Left ventricle myocardium superior (tissue), 1 donor: ENCODE data around the gene PAXX. TPM values are rescaled to one million over a fixed set of nuclear protein-coding genes. Genes with fewer than 3 reads are reported as not detected.

Experiments used
- ATAC-seq: fragments of 200-7000 bp; cut with Tn5 transposase; one replicate; pipeline ENCODE4 v1.9.1; 2020; ENCODE audit warnings: mild to moderate bottlenecking, moderate library complexity
- DNase-seq: peaks from one replicate; pipeline ENCODE4 v3.0.0-alpha.2; 2020
- intact Hi-C: fragments of 100-400 bp; cut with micrococcal nuclease; formaldehyde crosslinking; loops from one replicate; pipeline ENCODE4 v1.11.0; 2022
- total RNA-seq: library from RNA; stranded (reverse); fragmentation: NEBNext Ultra II Directional; extraction: Animal tissue kit (Norgen Biotek cat#: 25700); gene quantifications from one replicate; pipeline ENCODE4 v1.2.1, GENCODE V29; 2021
- donor health status: DM: no; HTN: yes; CAD: no; lungs with severe emphysema.

Gene PAXX
- total RNA-seq, 1 donor from 2014 or later, result 23.9 TPM

DNA sequence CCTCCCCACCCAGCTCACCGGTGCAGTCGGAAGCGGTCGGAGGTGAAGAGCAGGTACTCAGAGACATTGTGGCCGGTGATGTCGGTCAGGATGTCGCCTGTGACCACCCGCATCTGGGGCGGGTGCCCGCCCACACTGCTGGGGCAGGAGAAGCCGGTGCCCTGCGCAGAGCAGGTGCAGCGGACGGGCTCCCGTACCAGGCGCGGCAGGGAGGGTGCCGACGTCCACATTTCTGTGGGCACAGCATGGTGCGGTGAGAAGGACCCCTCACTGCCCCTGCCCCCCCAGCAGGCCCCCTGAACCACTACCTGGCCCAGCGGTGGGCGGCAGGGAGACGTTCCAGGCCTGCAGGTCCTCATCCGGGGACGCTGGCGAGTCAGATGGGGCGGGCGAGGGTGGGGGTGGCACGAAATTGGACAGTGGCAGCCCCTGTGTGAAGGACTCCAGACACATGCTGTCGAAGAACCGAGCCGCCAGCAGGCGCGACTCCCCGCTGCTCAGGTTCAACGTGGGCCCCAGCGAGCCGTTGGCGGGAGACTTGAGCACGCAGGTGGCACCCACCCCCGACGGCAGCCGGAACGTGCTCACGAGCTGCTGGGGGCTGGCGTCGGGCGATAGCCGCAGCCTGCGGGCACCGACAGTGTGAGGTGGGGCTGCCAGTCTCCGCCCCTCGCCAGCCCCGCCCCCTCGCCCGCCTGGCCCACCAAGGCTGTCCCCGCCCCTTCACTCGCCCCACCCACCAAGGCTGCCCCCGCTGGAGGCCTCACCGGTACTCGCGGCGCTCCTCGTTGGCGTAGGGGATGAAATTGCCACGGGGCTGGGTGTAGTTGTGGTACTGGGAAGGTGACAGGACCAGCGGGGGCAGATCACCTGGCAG lies 20.7 kb downstream of the PAXX start:
- DNase-seq, result no peak
- ATAC-seq, result no peak
- intact Hi-C loops, result no loop called here

DNA sequence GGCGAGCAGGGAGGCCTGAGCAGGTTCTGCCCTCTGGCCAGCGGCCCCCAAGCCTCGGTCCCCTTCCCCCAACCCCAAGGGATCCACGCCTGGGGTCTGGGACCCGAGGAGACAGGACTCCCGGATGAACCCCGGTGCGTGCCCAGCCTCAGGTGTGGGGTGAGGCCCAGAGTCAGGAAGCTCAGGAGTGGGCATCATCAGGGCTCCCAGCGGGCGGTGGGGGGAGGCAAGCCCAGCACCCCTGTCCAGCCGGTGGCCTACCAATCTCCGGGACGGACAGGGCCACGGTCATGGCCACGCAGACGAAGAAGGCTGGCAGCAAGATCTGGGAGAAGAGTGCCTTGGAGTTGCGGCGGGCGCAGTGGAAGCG lies 21.3 kb downstream of the PAXX start:
- DNase-seq, result no peak
- intact Hi-C loops, result no loop called here
- no peak for ATAC-seq

DNA sequence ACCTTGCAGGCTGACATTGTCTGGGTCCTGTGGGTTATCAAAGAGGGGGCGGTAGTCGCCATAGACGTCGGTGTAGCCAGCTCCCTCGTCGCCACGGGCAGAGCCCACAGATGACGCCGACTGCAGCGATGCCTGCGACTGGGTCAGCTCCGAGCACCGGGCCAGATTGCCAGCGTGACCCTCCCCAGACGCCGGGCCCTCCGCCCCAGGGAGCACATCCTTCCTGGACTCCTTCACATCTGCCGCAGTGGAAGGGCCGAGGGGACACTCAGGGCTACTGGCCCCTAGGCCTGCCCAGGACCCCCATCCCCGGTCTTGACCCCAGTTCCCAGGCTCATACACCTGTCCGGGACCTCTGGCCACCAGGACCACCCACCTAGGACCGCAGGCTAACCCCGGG lies 21.9 kb downstream of the PAXX start:
- ATAC-seq, result no peak
- intact Hi-C loops, result no loop called here

DNA sequence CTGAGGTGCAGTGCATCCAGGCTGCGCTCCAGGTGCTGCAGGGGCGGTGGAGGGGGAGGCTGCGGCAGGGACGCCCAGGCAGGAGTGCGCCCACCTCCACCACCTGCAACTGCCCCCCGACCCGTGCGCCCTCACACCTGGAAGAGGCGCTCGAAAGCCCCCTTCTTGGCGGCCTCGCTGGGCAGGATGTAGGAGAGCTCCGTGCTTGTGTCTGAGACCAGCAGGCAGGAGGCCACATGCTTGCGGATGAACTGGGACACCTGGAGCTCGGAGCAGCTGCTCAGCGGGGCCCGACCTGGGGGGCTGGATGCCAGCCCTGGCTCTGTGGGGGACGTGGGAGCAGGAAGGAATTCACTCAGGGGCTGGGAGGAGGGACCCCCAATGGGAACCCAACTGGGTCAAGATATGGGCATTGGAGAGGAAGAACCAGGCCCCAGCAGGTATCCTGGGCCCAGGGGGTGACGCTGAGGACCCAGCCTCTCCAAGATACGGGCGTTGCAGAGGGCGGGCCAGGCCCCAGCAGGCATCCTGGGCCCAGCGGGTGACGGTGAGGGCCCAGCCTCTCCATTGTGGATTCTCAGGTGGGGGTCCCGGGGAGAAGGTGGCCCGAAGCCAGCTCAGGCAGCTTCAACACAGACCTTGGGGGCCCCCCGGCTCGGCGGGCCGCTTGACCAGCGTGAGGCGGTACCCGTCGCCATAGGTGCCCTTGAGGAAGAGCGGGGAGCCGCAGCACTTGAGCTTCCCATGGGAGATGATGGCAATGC lies 22.7 kb downstream of the PAXX start:
- no peak for ATAC-seq
- no peak for DNase-seq
- intact Hi-C loops, result no loop called here

More for the DNA sequence above, 21.9 kb downstream of the PAXX start:
- DNase-seq, result no peak

DNA sequence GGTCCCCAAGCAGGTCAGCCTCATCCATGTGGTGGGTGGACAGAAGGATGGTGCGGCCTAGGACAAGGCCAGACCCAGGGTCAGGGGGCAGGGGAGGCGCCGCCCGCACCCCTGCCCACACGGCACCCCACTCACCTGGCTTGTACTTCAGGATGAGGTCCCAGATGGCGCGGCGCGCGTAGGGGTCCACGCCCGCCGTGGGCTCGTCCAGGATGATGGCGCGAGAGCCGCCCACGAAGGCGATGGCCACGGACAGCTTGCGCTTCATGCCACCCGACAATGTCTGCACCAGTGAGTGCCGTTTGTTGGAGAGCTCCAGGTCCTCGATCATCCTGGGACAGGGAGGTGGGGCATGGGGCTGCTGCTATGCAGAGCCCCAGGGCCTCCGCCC lies 23.3 kb downstream of the PAXX start:
- no peak for ATAC-seq
- intact Hi-C loops, result no loop called here

DNA sequence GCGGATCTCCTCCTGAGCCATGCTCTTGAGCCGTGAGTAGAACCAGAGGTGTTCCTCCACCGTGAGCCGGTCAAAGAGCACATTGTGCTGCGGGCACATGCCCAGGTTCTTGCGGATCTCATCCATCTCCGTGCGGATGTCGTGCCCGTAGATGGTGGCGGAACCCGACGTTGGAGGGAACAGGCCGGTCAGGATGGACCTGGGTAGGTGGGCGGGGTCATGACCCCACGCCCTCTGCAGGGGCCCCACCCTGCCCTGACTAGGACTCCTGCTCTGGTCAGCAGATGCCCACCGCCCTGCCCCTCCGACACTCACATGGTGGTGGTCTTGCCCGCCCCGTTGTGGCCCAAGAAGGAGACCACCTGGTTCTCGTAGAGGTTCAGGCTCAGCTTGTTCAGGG lies 23.8 kb downstream of the PAXX start:
- intact Hi-C loops, result no loop called here
- ATAC-seq (no peak), DNase-seq (no peak)

More for the DNA sequence above, 23.3 kb downstream of the PAXX start:
- no peak for DNase-seq

DNA sequence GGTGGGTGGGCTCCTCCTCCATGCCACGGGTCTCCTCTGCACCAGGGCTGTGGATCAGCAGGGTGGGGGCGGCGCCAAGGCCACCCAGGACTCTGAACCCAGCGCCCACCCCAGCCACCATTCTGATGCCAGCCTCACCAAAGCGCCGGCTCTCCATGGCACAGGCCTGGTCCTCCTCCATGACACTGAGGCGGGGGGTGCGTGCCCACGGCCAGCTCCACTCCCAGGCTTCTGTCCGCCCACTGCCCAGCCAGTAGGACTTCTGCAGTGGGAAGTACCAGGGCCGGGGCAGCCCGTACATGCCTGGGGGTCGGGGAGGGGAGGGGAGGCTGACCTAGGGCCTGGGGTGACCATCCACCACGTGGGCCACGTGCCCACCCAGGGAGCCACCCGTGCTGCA lies 24.2 kb downstream of the PAXX start:
- intact Hi-C loops, result no loop called here
- DNase-seq, result no peak

DNA sequence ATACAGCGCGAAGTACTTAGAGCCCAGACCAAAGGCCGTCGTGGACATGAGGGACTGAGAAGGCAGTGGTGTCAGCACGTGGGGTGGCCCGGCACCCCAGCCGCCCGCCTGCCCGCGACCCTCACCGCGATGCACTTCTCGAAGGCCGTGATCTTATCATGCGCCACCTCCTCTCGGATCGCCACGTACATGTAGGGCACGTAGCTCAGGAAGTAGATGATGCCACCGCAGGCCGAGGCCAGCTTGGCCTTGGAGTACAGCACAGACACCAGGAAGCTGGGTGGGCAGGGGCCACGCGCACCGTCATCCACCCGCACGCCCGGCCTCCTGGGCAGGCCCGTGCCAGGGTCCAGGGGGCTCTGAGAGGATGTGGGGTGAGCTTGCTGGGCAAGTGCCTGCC lies 24.8 kb downstream of the PAXX start:
- intact Hi-C loops, result no loop called here
- no peak for ATAC-seq
- no peak for DNase-seq

More for the DNA sequence above, 24.2 kb downstream of the PAXX start:
- ATAC-seq, result no peak

DNA sequence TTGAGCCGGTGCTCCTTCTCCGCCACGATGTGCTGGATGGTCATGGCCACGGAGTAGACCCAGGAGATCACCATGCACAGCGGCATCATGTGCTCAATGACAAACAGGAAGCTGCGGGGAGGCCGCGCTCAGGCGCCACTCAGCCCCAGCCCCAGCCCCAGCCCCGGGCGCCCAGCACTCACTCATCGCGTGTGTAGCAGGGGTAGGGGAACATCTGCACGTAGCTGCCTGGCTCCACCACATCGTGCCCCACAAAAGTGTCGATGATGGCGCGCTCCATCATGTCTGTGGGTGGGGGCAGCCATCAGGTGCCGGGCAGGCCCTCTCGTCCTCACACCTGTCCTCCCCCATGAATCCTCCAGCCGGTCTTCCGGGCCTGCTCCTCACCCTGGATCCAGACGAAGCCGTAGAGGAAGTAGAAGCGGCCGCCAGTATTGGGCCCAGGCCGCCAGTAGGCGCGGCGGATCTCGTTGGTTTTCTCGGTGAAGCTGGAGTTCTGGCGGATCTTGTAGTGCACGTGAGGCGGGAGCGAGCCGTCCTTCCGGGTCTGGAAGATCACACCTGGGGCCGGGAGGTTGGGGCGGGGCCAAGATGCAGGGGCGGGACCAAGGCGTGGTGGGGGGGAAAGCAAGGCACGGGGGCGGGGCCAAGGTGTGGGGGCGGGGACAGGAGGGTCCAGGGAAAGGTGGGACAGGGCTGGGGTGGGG lies 25.7 kb downstream of the PAXX start:
- intact Hi-C loops, result no loop called here
- no peak for ATAC-seq

DNA sequence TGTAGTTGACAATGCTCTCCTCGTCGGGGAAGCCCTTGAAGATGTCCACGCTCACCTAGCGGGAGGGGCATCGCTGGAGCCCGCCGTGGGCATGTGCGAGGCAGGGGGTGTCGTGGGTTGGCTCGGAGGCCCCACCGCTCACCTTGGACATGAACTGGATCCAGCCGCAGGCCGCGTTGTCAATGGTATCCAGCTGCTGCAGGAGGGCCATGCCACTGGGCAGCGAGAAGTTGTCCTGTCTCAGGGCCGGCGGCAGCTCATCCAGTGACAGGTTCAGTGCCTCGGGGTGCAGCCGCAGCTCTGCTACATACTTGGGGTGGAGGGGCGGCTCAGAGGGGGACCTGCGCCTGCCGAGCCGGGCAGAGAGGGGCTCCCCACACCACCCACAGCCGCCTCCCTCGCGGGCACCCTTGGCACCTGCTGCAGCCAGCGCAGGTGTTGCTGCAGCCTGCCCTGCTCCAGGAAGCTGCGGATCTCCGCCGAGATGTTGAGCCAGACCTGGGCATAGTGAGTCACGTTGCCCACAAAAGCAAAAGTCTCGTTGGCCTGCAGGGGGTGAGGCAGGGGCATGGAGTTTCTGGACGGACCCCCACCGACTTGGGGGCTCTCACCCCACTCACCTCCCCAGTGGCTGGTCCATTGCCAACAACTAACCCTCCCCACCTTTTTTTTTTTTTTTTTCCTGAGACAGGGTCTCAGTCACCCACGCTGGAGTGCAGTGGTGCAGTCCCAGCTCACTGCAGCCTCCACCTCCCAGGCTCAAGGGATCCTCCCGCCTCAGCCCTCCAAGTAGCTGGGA lies 26.7 kb downstream of the PAXX start:
- DNase-seq (no peak), ATAC-seq (no peak)
- intact Hi-C loops, result no loop called here

More for the DNA sequence above, 25.7 kb downstream of the PAXX start:
- no peak for DNase-seq

DNA sequence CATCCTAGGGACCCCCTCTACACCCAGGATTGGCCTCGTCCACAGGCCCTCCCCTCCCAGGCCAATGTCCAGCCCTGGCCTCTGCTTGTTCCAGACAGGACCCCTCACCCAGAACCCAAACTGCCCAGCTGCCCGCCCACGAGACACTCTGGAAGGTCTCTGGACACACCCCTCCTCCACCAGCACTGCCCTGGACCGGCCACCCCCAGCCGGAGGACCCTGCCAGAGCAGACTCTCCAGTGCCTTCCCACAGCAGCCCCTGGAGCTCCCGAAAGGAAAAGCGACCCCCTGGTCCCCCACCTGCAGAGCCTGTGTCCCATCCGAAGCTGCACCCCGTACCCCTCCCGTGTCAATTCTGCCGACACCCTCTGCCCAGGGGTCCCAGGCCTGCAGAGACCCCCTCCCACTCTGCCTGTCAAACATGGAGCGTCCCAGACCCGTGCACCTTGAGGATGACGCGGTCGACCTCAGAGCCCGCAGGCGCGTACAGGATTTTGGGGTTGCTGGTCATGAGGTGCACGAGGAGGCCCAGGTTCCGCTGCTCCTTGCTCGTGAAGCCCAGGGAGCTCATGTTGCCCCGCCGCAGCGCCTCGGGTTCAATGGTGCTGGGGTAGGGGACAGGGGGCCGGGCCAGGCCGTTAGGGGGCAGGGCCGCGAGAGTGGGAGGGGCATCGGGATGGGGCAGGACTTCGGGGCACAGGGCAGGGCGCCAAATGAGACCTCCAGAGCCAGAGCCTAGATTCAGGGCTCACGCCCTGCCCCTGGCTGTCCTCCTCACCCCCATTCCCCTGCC lies 27.9 kb downstream of the PAXX start:
- ATAC-seq, result no peak
- intact Hi-C loops, result no loop called here
- DNase-seq, result no peak

DNA sequence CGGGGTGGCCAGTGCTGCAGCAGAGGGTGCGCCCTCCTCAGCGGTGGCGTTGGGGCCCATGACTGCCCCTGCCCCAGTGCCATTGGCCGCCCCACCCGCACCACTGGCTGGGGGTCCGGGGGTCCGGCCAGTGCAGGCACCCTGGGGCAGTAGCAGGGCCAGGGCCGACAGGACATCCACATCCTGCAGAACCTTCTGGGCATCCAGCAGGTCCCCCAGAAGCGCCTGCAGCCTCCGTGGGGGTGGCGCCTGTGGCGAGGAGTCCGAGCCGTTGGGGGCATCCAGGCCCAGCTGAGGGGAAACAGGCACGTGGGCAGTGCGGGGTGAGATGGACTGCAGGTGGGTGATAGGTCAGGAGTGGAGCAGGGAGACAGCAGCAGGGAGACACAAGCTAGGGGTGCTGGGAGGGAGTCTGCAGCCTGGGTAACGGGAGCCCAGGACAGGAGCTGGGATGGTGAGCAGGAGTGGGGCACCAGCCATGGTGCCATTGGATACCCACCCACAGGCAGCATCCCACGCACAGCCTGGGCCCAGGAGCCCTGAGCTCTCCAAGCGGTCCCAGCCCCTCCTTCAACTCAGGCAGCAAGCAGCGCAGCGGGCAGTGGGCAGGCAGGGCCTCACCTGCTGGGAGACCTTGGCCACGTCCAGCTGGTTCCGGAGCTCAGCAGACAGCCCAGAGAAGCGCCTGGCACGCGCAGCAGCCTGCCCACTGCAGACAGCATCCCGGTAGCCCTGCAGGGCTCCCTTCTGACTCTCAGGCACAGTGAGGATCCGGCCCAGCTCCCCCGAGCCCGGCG lies 28.7 kb downstream of the PAXX start:
- DNase-seq (no peak), ATAC-seq (no peak)
- intact Hi-C loops, result no loop called here

DNA sequence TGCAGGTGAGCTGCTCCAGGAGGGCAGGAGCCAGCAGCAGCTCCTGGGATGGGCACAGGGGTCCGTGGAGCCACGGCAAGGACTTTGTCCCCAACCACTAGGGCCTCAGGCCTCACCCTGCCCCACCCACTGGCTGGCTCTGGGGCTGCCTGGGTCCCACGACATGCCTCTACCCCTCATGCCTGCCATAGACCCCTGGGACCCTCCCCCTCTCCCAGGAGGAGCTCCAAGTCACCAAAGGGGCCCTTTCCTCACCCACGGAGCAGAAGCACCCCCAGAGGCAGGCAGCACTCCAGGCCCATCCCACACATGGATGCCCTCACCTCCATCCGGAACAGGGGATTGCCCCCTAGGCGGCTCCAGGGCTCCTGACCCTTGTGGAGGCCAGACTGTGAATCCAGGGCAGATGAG lies 29.4 kb downstream of the PAXX start:
- intact Hi-C loops, result no loop called here
- ATAC-seq (no peak), DNase-seq (no peak)

DNA sequence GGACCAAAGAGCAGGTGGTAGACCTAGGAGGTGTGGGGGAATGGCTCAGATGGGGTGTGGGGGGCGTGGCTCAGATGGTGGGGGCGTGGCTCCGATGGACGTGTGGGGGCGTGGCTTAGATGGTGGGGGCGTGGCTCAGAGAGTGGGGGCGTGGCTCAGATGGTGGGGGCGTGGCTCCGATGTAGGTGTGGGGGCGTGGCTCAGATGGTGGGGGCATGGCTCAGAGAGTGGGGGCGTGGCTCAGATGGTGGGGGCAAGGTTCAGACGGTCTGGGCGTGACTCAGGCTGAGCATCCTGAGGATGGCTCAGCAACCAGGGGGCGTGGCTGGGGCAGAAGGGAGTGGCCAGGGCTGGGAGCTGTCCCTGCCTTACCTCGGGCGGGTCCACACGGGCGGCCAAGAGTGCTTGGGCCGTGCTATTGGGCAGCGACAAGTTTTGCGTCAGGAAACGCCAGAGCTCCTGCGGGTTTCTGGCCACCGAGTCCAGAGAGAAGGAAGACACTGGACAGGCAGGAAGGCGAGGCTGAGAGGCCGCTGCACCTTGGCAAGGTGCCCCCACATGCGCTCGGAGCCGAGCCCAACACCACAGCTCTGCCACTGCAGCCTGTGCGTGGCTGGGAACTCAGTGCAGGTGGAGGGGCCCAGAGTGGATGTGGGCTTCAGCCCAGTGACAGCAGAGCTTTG lies 29.9 kb downstream of the PAXX start:
- peak; percentile 16 for ATAC-seq
- intact Hi-C loops, result no loop called here
- peak; percentile 58 for DNase-seq

DNA sequence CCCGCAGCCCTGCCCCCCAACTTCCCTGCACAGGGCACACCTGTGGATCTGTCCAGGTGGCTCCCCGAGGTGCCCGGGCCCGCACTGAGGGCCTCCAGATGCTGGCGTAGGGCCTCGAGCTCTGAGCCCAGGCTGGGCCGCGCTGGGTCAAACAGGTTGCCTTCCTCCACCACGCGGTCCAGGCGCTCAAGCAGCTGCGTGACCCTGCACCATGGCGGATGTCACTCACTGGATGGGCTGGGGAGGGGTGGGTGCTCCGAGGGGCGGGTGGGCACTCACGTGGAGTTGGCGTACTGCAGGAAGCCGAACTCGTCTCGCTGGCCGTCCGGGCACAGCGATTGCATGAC lies 30.4 kb downstream of the PAXX start:
- intact Hi-C loops, result no loop called here
- no peak for ATAC-seq
- DNase-seq, result no peak

DNA sequence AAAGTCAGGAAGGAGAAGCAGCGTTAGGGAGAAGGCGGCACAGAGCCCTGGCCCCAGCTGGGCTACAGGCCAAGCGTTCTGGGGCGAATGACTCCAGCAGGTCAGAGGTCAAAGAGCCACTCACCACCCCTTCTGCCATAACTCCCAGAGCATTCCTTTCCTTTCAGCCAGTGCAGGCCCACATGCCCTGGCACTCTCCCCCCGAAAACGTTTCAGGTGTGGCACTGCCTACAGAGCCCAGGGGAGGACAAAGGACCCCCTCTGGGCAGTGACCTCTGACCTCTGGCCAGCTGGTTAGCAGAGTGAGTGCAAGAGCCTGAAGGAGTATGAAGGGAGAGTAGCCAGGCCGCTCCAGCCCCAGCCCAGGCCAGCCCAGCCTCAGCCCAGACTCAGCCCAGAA lies 30.9 kb downstream of the PAXX start:
- intact Hi-C loops, result no loop called here
- DNase-seq, result no peak
- no peak for ATAC-seq

DNA sequence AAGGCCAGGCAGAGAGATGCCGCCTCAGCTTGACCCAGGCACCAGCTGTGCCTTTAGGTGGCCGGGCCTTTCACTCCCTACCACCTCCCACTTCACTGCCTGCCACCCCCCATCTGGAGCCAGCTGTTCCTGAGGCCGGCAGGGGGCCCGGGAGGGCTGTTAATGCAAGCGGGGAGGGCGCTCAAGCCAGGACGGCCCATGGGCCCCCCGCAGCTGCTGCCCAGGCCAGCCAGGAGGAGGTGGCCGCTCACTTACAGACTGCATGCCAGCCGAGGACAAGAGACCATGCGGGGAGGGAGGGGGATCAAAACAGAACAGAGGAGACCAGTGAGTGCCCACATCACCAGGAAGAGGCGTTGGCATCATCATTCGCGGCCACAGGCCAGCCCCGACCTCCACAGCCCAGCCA lies 31.4 kb downstream of the PAXX start:
- ATAC-seq, result no peak
- DNase-seq, result no peak
- intact Hi-C loops, result no loop called here
